GM23338 (cell line): ENCODE results near the gene SCG3. TPM values are rescaled to one million over a fixed set of nuclear protein-coding genes. Genes with fewer than 3 reads are reported as not detected.

Experiments used
- ATAC-seq: fragments of 200-7000 bp; cut with Tn5 transposase; 3 replicates; pipeline ENCODE4 v1.9.1; 2020
- DNase-seq: peaks from one replicate; pipeline ENCODE4 v3.0.0-alpha.2; 2015; ENCODE audit warnings: low spot score
- H2AFZ ChIP-seq: fragments of 200-600 bp; sonication (generic); 2 replicates; pipeline ENCODE4 v1.8.0; 2016; ENCODE audit warnings: antibody characterized with exemption, mild to moderate bottlenecking, moderate library complexity
- H3F3A ChIP-seq: fragments of 200-600 bp; sonication (generic); replicated peaks from 2 replicates; pipeline ENCODE4 v1.8.0; 2017; ENCODE audit warnings: antibody characterized with exemption, mixed run types, low read depth
- H3K27ac ChIP-seq: fragments of 200-600 bp; sonication (generic); 2 replicates; pipeline ENCODE4 v1.6.1; 2016; ENCODE audit warnings: low read depth
- H3K27me3 ChIP-seq: fragments of 200-600 bp; sonication (generic); 2 replicates; pipeline ENCODE4 v1.8.0; 2016; ENCODE audit warnings: mild to moderate bottlenecking, mixed run types, moderate library complexity; ENCODE audit not compliant: insufficient read depth
- H3K36me3 ChIP-seq: fragments of 200-600 bp; sonication (generic); 2 replicates; pipeline ENCODE4 v1.8.0; 2016; ENCODE audit warnings: mild to moderate bottlenecking; ENCODE audit not compliant: insufficient read depth
- H3K4me1 ChIP-seq: fragments of 200-600 bp; sonication (generic); 2 replicates; pipeline ENCODE4 v1.8.0; 2016; ENCODE audit warnings: mild to moderate bottlenecking, moderate library complexity; ENCODE audit not compliant: insufficient read depth
- H3K4me2 ChIP-seq: fragments of 200-600 bp; sonication (generic); 2 replicates; pipeline ENCODE4 v1.7.1; 2017; ENCODE audit warnings: mixed run types
- H3K4me3 ChIP-seq: fragments of 200-600 bp; sonication (generic); 2 replicates; pipeline ENCODE4 v1.6.1; 2016; ENCODE audit warnings: mixed run types
- H3K79me2 ChIP-seq: fragments of 200-600 bp; sonication (generic); replicated peaks from 2 replicates; pipeline ENCODE4 v1.8.0; 2017; ENCODE audit warnings: mild to moderate bottlenecking; ENCODE audit not compliant: insufficient read depth
- H3K9me2 ChIP-seq: fragments of 200-600 bp; sonication (generic); 2 replicates; pipeline ENCODE4 v1.8.0; 2017; ENCODE audit not compliant: insufficient read depth
- H4K20me1 ChIP-seq: fragments of 200-600 bp; sonication (generic); replicated peaks from 2 replicates; pipeline ENCODE4 v1.8.0; 2017; ENCODE audit warnings: mild to moderate bottlenecking; ENCODE audit not compliant: insufficient read depth
- H3K27ac Mint-ChIP-seq: 2 replicates; pipeline ENCODE4 v1.8.0; 2020; ENCODE audit warnings: inconsistent platforms, mild to moderate bottlenecking, moderate library complexity, mixed read lengths
- H3K27me3 Mint-ChIP-seq: 3 replicates; pipeline ENCODE4 v1.8.0; 2022; ENCODE audit warnings: low read depth, mild to moderate bottlenecking, moderate library complexity, mixed read lengths, inconsistent platforms; ENCODE audit not compliant: insufficient read depth, poor library complexity
- H3K36me3 Mint-ChIP-seq: 3 replicates; pipeline ENCODE4 v1.8.0; 2021; ENCODE audit warnings: low read depth, mild to moderate bottlenecking, inconsistent platforms, moderate library complexity, mixed read lengths
- H3K4me1 Mint-ChIP-seq: 3 replicates; pipeline ENCODE4 v1.8.0; 2020; ENCODE audit warnings: mild to moderate bottlenecking, inconsistent platforms, mixed read lengths
- H3K4me3 Mint-ChIP-seq: 3 replicates; pipeline ENCODE4 v1.8.0; 2021; ENCODE audit warnings: moderate library complexity, mild to moderate bottlenecking, inconsistent platforms, mixed read lengths
- H3K9me3 Mint-ChIP-seq: 3 replicates; pipeline ENCODE4 v1.8.0; 2020; ENCODE audit warnings: moderate library complexity, mild to moderate bottlenecking, inconsistent platforms, mixed read lengths
- EZH2 ChIP-seq: fragments of 200-600 bp; sonication (generic); IDR thresholded peaks from one replicate; pipeline ENCODE4 v1.8.0; 2017; ENCODE audit warnings: antibody characterized with exemption, mild to moderate bottlenecking, low read depth; ENCODE audit not compliant: unreplicated experiment
- EZH2phosphoT487 ChIP-seq: fragments of 200-600 bp; sonication (generic); IDR thresholded peaks from one replicate; pipeline ENCODE4 v1.8.1; 2018; ENCODE audit warnings: antibody characterized with exemption; ENCODE audit not compliant: unreplicated experiment
- JUNB ChIP-seq: IDR thresholded peaks from one replicate; pipeline ENCODE4 v1.6.1; 2016; ENCODE audit warnings: antibody characterized with exemption; ENCODE audit not compliant: unreplicated experiment
- NANOG ChIP-seq: IDR thresholded peaks from 2 replicates; pipeline ENCODE4 v1.6.1; 2016; ENCODE audit warnings: antibody characterized with exemption, borderline replicate concordance
- STAT1 ChIP-seq: IDR thresholded peaks from one replicate; pipeline ENCODE4 v1.6.1; 2016; ENCODE audit warnings: antibody characterized with exemption; ENCODE audit not compliant: unreplicated experiment
- ZNF331 ChIP-seq: fragments of 250-450 bp; sonication (Bioruptor Pico); IDR thresholded peaks from 2 replicates; pipeline ENCODE4 v1.5.0; 2020; ENCODE audit warnings: low read depth, mild to moderate bottlenecking, moderate library complexity
- polyA plus RNA-seq: library from polyadenylated mRNA; unstranded; fragments of >200 nt; fragmentation: Nextera tagmentation; extraction: Ambion mirVana; gene quantifications from 2 replicates; pipeline ENCODE4 v1.2.1, GENCODE V29; 2016
- total RNA-seq: library from RNA; depleted of rRNA; stranded (reverse); fragments of >200 nt; shearing (Covaris generic); gene quantifications from 2 replicates; pipeline ENCODE4 v1.2.3, GENCODE V29; 2014
- TF ChIP-seq, protein P1 (sequence below), 2 experiments: fragments of 200-600 bp in 1 of 2; sonication (generic) in 1 of 2; conservative IDR thresholded peaks; 2 replicates each; pipeline versions ENCODE4 v1.5.1 to v1.6.1; 2016 to 2017; ENCODE audit warnings: antibody characterized with exemption in 2 of 2, low read depth in 2 of 2, mild to moderate bottlenecking in 2 of 2, moderate library complexity in 1 of 2
- TF ChIP-seq, protein P2 (sequence below): IDR thresholded peaks from one replicate; pipeline ENCODE4 v1.6.1; 2018; ENCODE audit warnings: antibody characterized with exemption; ENCODE audit not compliant: unreplicated experiment
- TF ChIP-seq, protein P3 (sequence below): fragments of 250-450 bp; sonication (Bioruptor Pico); IDR thresholded peaks from 2 replicates; pipeline ENCODE4 v1.5.0; 2020; ENCODE audit warnings: mild to moderate bottlenecking, moderate library complexity

Gene SCG3
- total and polyA plus RNA-seq, 2 experiments from 2014 or later = 44.2 to 99.5 TPM

DNA sequence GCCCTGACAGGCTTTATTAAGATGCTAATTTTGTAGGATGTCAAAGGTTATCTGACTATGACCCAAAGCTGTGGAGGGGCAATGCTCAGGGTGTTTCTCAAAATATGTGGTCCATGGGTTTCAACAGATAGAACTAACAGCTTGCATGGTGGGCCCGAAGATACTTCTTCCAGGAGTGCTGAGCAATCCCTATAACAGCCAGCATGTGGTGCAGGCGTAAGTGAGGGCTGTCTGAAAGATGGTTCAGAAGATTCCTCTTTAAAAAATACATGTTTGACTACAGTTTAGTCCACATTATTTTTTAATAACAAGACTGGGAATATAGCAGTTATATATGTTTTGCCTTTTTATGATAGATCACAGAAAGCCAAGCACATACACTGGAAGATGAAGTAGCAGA lies 7.6 kb downstream of the SCG3 start:
- Histone ChIP-seq H3K27ac (no peak overlapping the region), H3K9me2 (no peaks in the 10 kb centered on the region), H3K4me3 (no peak overlapping the region), H3K4me2 (no peak overlapping the region), H3K79me2 (no peaks in the 10 kb centered on the region), H3F3A (no peaks in the 10 kb centered on the region), H3K36me3 (peaks cover 3% of the 10 kb centered on the region; the same call in 1 of the 2 replicates), H3K4me1 (no peaks in the 10 kb centered on the region), H2AFZ (no peak overlapping the region), H3K27me3 (no peaks in the 10 kb centered on the region), H4K20me1 (no peaks in the 10 kb centered on the region)
- H3K4me1 Mint-ChIP-seq = peaks cover 3% of the 10 kb centered on the region; the same call in 1 of the 3 replicates
- DNase-seq (peak; percentile 32), ATAC-seq (peak; percentile 59)
- no peak for TF ChIP-seq EZH2phosphoT487
- TF ChIP-seq, protein P1, sequence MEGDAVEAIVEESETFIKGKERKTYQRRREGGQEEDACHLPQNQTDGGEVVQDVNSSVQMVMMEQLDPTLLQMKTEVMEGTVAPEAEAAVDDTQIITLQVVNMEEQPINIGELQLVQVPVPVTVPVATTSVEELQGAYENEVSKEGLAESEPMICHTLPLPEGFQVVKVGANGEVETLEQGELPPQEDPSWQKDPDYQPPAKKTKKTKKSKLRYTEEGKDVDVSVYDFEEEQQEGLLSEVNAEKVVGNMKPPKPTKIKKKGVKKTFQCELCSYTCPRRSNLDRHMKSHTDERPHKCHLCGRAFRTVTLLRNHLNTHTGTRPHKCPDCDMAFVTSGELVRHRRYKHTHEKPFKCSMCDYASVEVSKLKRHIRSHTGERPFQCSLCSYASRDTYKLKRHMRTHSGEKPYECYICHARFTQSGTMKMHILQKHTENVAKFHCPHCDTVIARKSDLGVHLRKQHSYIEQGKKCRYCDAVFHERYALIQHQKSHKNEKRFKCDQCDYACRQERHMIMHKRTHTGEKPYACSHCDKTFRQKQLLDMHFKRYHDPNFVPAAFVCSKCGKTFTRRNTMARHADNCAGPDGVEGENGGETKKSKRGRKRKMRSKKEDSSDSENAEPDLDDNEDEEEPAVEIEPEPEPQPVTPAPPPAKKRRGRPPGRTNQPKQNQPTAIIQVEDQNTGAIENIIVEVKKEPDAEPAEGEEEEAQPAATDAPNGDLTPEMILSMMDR (conservative IDR thresholded peaks at IDR 0.05; ENCODE audit: low read depth in 2 of 2) = peak; percentile 12 to 16; a peak in 1 of 4 replicates
- no peak overlapping the region for H3K27ac Mint-ChIP-seq
- H3K4me3 Mint-ChIP-seq = no peak overlapping the region
- peaks cover 31% of the 10 kb centered on the region for H3K36me3 Mint-ChIP-seq
- no peaks in the 10 kb centered on the region for H3K9me3 Mint-ChIP-seq
- no peaks in the 10 kb centered on the region for H3K27me3 Mint-ChIP-seq

DNA sequence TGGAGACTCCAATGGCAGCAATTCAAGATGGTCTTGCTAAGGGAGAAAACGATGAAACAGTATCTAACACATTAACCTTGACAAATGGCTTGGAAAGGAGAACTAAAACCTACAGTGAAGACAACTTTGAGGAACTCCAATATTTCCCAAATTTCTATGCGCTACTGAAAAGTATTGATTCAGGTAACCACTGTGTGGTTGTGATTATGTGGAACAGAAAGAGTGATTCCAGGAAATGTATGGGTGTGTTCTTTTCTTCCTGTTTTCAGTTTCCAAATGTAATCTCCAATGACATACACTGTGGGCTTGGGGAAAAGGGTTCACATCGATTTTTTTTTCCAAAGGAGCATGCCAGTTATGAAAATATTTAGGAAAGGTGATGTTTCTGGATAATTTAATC lies 10.9 kb downstream of the SCG3 start:
- Histone ChIP-seq H4K20me1 (no peaks in the 10 kb centered on the region), H3K27ac (no peak overlapping the region), H3K79me2 (no peaks in the 10 kb centered on the region), H3K4me1 (no peaks in the 10 kb centered on the region), H2AFZ (no peak overlapping the region), H3K4me2 (no peak overlapping the region), H3K36me3 (peaks cover 3% of the 10 kb centered on the region; the same call in 1 of the 2 replicates), H3K4me3 (no peak overlapping the region), H3K27me3 (no peaks in the 10 kb centered on the region), H3F3A (no peaks in the 10 kb centered on the region), H3K9me2 (no peaks in the 10 kb centered on the region)
- DNase-seq (no peak), ATAC-seq (no peak)
- H3K4me1 Mint-ChIP-seq = peaks cover 3% of the 10 kb centered on the region; the same call in 1 of the 3 replicates
- no peak overlapping the region for H3K27ac Mint-ChIP-seq
- no peaks in the 10 kb centered on the region for H3K9me3 Mint-ChIP-seq
- TF ChIP-seq EZH2 = no peak
- no peak for TF ChIP-seq JUNB
- TF ChIP-seq ZNF331 (CRISPR knock-in tag) = no peak
- TF ChIP-seq, protein P2, sequence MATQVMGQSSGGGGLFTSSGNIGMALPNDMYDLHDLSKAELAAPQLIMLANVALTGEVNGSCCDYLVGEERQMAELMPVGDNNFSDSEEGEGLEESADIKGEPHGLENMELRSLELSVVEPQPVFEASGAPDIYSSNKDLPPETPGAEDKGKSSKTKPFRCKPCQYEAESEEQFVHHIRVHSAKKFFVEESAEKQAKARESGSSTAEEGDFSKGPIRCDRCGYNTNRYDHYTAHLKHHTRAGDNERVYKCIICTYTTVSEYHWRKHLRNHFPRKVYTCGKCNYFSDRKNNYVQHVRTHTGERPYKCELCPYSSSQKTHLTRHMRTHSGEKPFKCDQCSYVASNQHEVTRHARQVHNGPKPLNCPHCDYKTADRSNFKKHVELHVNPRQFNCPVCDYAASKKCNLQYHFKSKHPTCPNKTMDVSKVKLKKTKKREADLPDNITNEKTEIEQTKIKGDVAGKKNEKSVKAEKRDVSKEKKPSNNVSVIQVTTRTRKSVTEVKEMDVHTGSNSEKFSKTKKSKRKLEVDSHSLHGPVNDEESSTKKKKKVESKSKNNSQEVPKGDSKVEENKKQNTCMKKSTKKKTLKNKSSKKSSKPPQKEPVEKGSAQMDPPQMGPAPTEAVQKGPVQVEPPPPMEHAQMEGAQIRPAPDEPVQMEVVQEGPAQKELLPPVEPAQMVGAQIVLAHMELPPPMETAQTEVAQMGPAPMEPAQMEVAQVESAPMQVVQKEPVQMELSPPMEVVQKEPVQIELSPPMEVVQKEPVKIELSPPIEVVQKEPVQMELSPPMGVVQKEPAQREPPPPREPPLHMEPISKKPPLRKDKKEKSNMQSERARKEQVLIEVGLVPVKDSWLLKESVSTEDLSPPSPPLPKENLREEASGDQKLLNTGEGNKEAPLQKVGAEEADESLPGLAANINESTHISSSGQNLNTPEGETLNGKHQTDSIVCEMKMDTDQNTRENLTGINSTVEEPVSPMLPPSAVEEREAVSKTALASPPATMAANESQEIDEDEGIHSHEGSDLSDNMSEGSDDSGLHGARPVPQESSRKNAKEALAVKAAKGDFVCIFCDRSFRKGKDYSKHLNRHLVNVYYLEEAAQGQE = no peak
- no peak for TF ChIP-seq STAT1
- TF ChIP-seq, protein P3, sequence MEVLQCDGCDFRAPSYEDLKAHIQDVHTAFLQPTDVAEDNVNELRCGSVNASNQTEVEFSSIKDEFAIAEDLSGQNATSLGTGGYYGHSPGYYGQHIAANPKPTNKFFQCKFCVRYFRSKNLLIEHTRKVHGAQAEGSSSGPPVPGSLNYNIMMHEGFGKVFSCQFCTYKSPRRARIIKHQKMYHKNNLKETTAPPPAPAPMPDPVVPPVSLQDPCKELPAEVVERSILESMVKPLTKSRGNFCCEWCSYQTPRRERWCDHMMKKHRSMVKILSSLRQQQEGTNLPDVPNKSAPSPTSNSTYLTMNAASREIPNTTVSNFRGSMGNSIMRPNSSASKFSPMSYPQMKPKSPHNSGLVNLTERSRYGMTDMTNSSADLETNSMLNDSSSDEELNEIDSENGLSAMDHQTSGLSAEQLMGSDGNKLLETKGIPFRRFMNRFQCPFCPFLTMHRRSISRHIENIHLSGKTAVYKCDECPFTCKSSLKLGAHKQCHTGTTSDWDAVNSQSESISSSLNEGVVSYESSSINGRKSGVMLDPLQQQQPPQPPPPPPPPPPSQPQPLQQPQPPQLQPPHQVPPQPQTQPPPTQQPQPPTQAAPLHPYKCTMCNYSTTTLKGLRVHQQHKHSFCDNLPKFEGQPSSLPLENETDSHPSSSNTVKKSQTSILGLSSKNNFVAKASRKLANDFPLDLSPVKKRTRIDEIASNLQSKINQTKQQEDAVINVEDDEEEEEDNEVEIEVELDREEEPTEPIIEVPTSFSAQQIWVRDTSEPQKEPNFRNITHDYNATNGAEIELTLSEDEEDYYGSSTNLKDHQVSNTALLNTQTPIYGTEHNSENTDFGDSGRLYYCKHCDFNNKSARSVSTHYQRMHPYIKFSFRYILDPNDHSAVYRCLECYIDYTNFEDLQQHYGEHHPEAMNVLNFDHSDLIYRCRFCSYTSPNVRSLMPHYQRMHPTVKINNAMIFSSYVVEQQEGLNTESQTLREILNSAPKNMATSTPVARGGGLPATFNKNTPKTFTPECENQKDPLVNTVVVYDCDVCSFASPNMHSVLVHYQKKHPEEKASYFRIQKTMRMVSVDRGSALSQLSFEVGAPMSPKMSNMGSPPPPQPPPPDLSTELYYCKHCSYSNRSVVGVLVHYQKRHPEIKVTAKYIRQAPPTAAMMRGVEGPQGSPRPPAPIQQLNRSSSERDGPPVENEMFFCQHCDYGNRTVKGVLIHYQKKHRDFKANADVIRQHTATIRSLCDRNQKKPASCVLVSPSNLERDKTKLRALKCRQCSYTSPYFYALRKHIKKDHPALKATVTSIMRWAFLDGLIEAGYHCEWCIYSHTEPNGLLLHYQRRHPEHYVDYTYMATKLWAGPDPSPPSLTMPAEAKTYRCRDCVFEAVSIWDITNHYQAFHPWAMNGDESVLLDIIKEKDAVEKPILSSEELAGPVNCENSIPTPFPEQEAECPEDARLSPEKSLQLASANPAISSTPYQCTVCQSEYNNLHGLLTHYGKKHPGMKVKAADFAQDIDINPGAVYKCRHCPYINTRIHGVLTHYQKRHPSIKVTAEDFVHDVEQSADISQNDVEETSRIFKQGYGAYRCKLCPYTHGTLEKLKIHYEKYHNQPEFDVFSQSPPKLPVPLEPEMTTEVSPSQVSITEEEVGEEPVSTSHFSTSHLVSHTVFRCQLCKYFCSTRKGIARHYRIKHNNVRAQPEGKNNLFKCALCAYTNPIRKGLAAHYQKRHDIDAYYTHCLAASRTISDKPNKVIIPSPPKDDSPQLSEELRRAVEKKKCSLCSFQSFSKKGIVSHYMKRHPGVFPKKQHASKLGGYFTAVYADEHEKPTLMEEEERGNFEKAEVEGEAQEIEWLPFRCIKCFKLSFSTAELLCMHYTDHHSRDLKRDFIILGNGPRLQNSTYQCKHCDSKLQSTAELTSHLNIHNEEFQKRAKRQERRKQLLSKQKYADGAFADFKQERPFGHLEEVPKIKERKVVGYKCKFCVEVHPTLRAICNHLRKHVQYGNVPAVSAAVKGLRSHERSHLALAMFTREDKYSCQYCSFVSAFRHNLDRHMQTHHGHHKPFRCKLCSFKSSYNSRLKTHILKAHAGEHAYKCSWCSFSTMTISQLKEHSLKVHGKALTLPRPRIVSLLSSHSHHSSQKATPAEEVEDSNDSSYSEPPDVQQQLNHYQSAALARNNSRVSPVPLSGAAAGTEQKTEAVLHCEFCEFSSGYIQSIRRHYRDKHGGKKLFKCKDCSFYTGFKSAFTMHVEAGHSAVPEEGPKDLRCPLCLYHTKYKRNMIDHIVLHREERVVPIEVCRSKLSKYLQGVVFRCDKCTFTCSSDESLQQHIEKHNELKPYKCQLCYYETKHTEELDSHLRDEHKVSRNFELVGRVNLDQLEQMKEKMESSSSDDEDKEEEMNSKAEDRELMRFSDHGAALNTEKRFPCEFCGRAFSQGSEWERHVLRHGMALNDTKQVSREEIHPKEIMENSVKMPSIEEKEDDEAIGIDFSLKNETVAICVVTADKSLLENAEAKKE (CRISPR knock-in tag) = no peak
- TF ChIP-seq NANOG = no peak
- H3K27me3 Mint-ChIP-seq = no peaks in the 10 kb centered on the region
- H3K4me3 Mint-ChIP-seq = no peak overlapping the region
- H3K36me3 Mint-ChIP-seq = peaks cover 23% of the 10 kb centered on the region
